ENCODE results near the gene AHCTF1. TPM values are rescaled to one million over a fixed set of nuclear protein-coding genes. Genes with fewer than 3 reads are reported as not detected.
"Not testable (repeated sequence)": the region's sequence is repeated elsewhere in the genome, so short reads cannot be mapped to it uniquely, and the experiment has no call there.

Gene AHCTF1
- total RNA-seq, 1 experiment from 2014 or later = 44.1 TPM

- DNase-seq (ENCODE audit: low read depth) = no peak
These were observed 8.3 kb downstream of the AHCTF1 start for GRCh38 chr1:246923482-246923881.

GRCh38 chr1:246921481-246921880 is 10.3 kb downstream of the AHCTF1 start:
- DNase-seq (ENCODE audit: low read depth) = no peak

GRCh38 chr1:246919902-246920301 is 11.8 kb downstream of the AHCTF1 start:
- no peak for DNase-seq (ENCODE audit: low read depth)

DNA sequence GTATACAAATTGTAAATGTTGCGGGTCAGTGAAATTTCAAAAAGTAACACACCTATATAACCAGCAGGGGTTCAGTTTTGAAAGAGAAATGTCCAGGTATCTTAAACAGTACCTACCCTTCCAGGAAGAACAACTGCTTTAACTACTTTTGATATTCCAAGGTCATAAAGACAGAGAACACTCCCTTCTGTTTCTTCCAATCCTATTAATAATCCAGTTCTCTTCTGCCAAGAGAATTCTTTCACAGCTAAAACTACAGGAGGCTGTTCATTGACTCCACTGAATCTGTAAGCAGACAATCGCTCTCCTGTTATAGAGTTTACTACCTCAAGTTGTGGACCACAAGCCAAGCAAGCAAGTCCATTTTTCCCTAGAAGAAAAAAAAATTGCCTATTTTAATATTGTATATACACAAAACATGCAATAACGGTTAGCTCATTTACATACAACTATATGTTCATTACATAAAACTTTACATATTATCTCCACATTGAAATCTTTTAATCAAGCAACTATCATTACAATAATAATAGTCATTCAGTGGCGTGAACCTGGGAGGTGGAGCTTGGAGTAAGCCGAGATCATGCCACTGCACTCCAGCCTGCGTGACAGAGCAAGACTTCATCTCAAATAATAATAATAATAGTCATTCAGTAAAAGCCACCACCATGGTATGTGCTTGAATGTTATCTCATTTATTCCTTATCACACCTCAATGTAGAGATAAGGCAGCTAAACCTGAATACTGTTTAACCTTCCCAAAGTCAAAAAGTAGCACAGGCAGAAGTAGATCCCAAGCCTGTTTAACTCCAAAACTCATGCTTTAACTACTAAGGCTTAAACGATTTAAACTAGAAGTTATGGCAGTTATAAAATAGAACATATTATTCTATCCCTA is 15.5 kb downstream of the AHCTF1 start:
- DNase-seq (ENCODE audit: low read depth) = not testable (repeated sequence)

DNA sequence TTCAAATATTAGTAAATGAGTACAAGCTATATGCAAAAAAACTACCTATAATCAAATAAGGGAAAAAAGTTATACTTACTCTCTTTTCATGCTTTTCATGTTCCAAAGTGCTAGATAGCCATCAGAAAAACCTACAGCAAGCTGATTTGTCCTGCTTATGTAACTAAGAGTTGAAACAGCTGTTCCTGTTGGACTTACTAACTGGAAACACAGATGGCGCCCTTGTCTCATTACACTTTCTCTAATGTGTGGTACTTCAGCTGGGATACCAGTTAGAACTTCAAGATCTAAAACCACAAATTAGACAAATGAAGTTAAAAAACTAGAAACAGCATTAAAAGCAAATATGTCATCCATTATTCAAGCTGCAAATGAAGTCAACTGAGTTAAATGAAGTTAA is 24.3 kb downstream of the AHCTF1 start:
- no peak for DNase-seq (ENCODE audit: low read depth)

- DNase-seq (ENCODE audit: low read depth) = no peak
These were observed 24.9 kb downstream of the AHCTF1 start for GRCh38 chr1:246906833-246907232.

DNA sequence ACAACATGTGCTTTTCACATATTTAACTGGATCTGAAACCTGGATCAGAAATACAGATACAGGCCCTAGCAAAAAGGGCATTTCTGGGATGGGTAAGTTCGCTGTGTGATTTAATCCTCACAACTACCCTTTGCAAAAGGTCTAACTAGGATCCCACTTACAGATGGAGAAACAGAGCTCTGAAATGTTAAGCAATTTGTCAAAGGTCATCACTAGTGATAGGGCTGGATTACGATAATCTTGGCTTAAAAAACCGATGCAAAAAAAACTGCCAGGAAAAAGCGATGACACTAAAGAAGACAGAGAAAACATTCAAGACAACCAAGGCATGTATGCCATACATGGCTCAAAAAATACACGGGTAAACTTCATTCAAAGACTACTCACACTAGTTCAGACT is 29.9 kb downstream of the AHCTF1 start:
- no peak for DNase-seq (ENCODE audit: low read depth)

- no peak for DNase-seq (ENCODE audit: low read depth)
These were observed 34.4 kb downstream of the AHCTF1 start for GRCh38 chr1:246897302-246897701.

DNA sequence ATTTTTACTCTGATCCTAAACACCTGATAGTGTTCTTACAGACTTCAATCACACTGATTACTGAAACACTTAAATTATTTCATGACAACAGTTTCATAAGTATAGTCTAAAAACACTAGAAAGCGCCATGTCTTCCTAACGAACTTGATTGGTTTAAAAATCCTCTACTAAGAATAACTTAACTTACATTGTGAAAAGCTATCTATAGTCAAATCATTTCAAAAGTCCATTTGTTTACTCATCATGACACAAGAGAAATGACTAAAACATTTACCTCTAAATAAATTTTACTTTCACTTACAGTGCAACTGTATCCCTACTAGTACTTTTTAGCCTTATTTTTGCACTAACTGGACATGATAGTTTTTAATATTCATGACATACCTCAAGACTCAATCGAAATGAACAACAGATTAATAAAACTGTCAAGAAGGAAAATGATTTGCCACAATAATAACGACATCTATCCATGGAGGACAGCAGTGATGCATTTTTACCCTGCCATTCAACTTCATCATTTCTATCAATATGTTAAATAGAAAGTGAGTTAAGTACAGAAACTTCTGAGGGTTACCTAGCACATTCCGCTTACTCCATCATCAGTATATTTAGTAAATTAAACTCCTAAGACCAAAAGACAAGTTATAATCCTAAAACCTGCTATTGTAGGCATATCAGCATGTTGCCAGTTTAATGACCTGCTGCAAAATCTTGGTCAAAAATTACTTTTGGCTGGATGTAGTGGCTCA is 38.4 kb downstream of the AHCTF1 start:
- no peak for DNase-seq (ENCODE audit: low read depth)

DNA sequence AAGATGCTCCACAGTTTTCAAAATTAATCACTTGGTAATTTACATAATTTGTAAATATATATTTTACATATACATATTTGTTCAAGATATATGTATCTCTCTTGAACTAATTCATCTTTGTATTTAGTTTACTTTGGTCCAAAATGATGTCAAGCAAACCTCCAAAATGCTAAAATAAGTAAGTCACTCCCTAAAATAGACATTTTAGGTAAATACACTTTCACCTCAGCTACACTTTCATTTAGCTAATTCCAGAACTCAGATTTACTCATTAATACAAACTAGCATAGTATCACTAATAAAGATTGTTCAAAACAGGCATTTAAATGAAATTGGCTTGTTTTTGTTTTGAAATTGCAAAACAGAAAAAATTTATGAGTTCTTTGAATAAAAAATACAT is 40.6 kb downstream of the AHCTF1 start:
- no peak for DNase-seq (ENCODE audit: low read depth)

GRCh38 chr1:246888522-246888921 is 43.2 kb downstream of the AHCTF1 start:
- no peak for DNase-seq (ENCODE audit: low read depth)

GRCh38 chr1:246885389-246885788 is 46.4 kb downstream of the AHCTF1 start:
- DNase-seq (ENCODE audit: low read depth) = not testable (repeated sequence)

- DNase-seq (ENCODE audit: low read depth) = no peak
These were observed 53.2 kb downstream of the AHCTF1 start for GRCh38 chr1:246878551-246878950.

GRCh38 chr1:246876431-246876830 is 55.3 kb downstream of the AHCTF1 start:
- no peak for DNase-seq (ENCODE audit: low read depth)

DNA sequence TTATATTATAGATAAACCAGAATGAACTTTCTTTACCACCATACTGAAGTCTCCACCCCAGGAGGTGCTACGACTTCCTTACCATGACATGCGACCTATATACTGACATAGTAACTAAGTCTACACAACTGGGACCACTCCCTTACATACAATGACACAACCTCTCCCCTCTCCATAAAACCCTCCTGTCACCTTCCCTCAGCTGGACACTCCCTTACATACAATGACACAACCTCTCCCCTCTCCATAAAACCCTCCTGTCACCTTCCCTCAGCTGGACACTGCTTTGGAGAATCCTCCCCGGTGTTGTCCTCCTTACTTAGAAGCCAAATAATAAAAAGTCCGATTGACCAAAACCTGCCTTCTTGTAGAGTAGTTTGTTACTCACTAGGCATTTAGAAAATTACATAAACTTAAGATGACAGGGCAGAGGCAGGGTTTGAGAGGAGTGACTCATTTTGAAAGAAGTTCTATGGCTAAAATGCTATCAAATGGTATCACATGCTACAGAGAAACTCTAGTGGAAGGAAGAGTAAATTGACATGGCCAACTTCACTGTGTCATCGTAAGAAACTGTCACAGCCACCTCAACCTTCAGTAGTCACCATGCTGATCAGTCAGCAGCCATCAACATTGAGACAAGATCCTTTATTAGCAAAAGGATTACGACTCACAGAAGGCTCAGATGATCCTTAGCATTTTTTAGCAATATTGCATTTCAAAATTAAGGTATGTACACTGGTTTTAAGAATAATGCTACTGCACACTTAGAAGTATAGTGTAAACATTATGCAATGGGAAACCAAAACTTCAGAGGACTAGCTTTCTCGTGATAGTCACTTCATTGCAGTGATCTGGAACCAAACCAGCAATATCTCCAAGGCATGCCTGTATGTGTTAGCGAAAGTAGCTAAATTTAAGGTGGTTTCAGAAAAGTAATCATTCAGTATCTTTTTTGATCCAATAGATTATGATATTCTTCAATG is 56.4 kb downstream of the AHCTF1 start:
- DNase-seq (ENCODE audit: low read depth) = peak; percentile 5

GRCh38 chr1:246865921-246866320 is 65.8 kb downstream of the AHCTF1 start:
- DNase-seq (ENCODE audit: low read depth) = no peak

GRCh38 chr1:246863791-246864190 is 68.0 kb downstream of the AHCTF1 start:
- DNase-seq (ENCODE audit: low read depth) = not testable (repeated sequence)

- DNase-seq (ENCODE audit: low read depth) = no peak
These were observed 71.3 kb downstream of the AHCTF1 start for GRCh38 chr1:246860401-246860800.

- DNase-seq (ENCODE audit: low read depth) = no peak
These were observed 75.4 kb downstream of the AHCTF1 start for GRCh38 chr1:246856371-246856770.

- DNase-seq (ENCODE audit: low read depth) = not testable (repeated sequence)
These were observed 81.1 kb downstream of the AHCTF1 start for GRCh38 chr1:246850640-246851039.

GRCh38 chr1:246843876-246844275 is 87.9 kb downstream of the AHCTF1 start:
- DNase-seq (ENCODE audit: low read depth) = no peak

DNA sequence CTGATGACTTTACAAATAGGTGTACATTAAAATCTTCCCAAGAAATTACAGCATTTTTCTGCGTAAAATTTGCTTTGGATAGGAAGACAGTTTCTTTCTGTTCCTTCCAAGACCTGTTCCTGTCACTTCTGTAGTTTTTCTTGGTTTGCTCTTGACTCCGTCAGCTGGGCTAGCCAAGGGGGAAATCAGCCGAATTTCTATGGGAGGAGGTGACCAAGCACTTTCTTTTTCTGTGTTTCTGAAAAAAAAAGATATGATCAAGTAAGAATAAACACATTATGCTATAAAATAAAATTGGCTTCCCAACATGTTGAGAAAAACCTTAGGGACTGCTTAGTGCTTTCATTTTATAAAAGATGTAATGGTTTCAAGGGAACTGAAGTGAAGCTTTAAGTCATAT is 91.0 kb downstream of the AHCTF1 start:
- not testable (repeated sequence) for DNase-seq (ENCODE audit: low read depth)

Data from Daoy (cell line).